Measurements from ENCODE around the gene MYO1D. TPM values are rescaled to one million over a fixed set of nuclear protein-coding genes. Genes with fewer than 3 reads are reported as not detected.

MYO1D gene
- total and polyA plus RNA-seq, 4 donors: 4.5 to 22.9 (median 13.3) TPM

DNA sequence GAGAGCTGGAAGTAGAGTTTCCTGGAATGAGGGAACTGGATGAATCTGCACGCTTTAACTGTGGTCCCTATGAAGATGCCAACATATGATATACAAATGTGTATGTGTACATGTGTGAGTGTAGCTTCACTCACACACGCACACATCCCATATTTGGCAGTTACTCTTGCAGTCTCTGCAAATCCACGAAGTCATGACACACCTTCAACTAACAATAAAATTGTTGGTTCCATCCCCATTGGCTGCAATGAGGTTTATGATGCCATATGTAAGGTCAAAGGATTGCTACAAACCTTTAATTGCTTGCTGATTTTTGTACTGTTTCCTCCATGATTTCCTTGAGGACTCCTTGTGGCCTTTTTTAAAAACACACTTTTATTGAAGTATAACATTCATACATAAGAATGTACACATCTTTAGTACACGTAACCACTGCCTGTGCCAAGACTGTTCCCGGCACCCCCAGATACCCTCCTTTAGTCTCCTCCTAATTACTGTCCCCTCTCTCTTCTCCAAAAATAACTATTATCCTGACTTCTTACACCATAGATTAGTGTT is 22.0 kb downstream of the MYO1D start:
- no peak overlapping the region for H3K27ac ChIP-seq (ENCODE audit: low read depth in 1 of 2, low read length in 2 of 2)
- no peaks in the 10 kb centered on the region for H3K36me3 ChIP-seq (ENCODE audit: control insufficient read depth in 4 of 4, insufficient read depth in 3 of 4, low read depth in 1 of 4, low read length in 3 of 4)
- WGBS: 84% methylated on average over 5 of the region's 5 CpGs
- H3K9me3 ChIP-seq (ENCODE audit: control insufficient read depth in 4 of 4, low read length in 3 of 4): no peaks in the 10 kb centered on the region
- H3K9ac ChIP-seq (ENCODE audit: low read depth in 1 of 2, low read length in 2 of 2): no peak overlapping the region
- DNase-seq (ENCODE audit: low spot score): no peak
- TF ChIP-seq, protein P1, sequence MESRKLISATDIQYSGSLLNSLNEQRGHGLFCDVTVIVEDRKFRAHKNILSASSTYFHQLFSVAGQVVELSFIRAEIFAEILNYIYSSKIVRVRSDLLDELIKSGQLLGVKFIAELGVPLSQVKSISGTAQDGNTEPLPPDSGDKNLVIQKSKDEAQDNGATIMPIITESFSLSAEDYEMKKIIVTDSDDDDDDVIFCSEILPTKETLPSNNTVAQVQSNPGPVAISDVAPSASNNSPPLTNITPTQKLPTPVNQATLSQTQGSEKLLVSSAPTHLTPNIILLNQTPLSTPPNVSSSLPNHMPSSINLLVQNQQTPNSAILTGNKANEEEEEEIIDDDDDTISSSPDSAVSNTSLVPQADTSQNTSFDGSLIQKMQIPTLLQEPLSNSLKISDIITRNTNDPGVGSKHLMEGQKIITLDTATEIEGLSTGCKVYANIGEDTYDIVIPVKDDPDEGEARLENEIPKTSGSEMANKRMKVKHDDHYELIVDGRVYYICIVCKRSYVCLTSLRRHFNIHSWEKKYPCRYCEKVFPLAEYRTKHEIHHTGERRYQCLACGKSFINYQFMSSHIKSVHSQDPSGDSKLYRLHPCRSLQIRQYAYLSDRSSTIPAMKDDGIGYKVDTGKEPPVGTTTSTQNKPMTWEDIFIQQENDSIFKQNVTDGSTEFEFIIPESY (IDR thresholded peaks at IDR 0.05): no peak
- no peak for TF ChIP-seq HNF4A (conservative IDR thresholded peaks at IDR 0.05)
- TF ChIP-seq RAD21 (IDR thresholded peaks at IDR 0.05): no peak
- no peak for TF ChIP-seq FOXA1 (IDR thresholded peaks at IDR 0.05)
- no peak for TF ChIP-seq FOXA2 (IDR thresholded peaks at IDR 0.05)
- H3K4me1 ChIP-seq (ENCODE audit: control insufficient read depth in 4 of 4, insufficient read depth in 4 of 4, low read length in 3 of 4): peaks cover 5 to 10% (median 6%) of the 10 kb centered on the region in 4 donors
- H3K27me3 ChIP-seq (ENCODE audit: control insufficient read depth in 4 of 4, insufficient read depth in 4 of 4, low read length in 3 of 4): no peaks in the 10 kb centered on the region
- H3K4me3 ChIP-seq (ENCODE audit: low read depth in 1 of 3, low read length in 3 of 3): no peak overlapping the region

- H3K4me1 ChIP-seq (ENCODE audit: control insufficient read depth in 4 of 4, insufficient read depth in 4 of 4, low read length in 3 of 4): peaks cover 5 to 10% (median 6%) of the 10 kb centered on the region in 4 donors
- TF ChIP-seq CTCF (IDR thresholded peaks at IDR 0.05; ENCODE audit: low read depth, low read length, missing input control): no peak
- TF ChIP-seq, protein P1 (IDR thresholded peaks at IDR 0.05): no peak
- no peaks in the 10 kb centered on the region for H3K27me3 ChIP-seq (ENCODE audit: control insufficient read depth in 4 of 4, insufficient read depth in 4 of 4, low read length in 3 of 4)
- no peak for DNase-seq (ENCODE audit: low spot score)
- H3K27ac ChIP-seq (ENCODE audit: low read depth in 1 of 2, low read length in 2 of 2): no peak overlapping the region
- no peaks in the 10 kb centered on the region for H3K9me3 ChIP-seq (ENCODE audit: control insufficient read depth in 4 of 4, low read length in 3 of 4)
- no peaks in the 10 kb centered on the region for H3K36me3 ChIP-seq (ENCODE audit: control insufficient read depth in 4 of 4, insufficient read depth in 3 of 4, low read depth in 1 of 4, low read length in 3 of 4)
- WGBS: 86% methylated on average over 1 of the region's 1 CpG
- no peak overlapping the region for H3K9ac ChIP-seq (ENCODE audit: low read depth in 1 of 2, low read length in 2 of 2)
- no peak overlapping the region for H3K4me3 ChIP-seq (ENCODE audit: low read depth in 1 of 3, low read length in 3 of 3)
Observed at GRCh38 chr17:32854207-32854606, 22.7 kb downstream of the MYO1D start.

GRCh38 chr17:32852811-32853210 is 24.1 kb downstream of the MYO1D start:
- H3K27me3 ChIP-seq (ENCODE audit: control insufficient read depth in 4 of 4, insufficient read depth in 4 of 4, low read length in 3 of 4): no peaks in the 10 kb centered on the region
- no peak overlapping the region for H3K4me3 ChIP-seq (ENCODE audit: low read depth in 1 of 3, low read length in 3 of 3)
- DNase-seq (ENCODE audit: low spot score): no peak
- TF ChIP-seq EGR1 (IDR thresholded peaks at IDR 0.05; ENCODE audit: low read depth in 2 of 2): no peak
- TF ChIP-seq, protein P1 (IDR thresholded peaks at IDR 0.05): no peak
- no peak overlapping the region for H3K9ac ChIP-seq (ENCODE audit: low read depth in 1 of 2, low read length in 2 of 2)
- no peak overlapping the region for H3K27ac ChIP-seq (ENCODE audit: low read depth in 1 of 2, low read length in 2 of 2)
- 86% methylated on average over 3 of the region's 3 CpGs for WGBS
- peaks cover 5 to 10% (median 6%) of the 10 kb centered on the region in 4 donors for H3K4me1 ChIP-seq (ENCODE audit: control insufficient read depth in 4 of 4, insufficient read depth in 4 of 4, low read length in 3 of 4)
- no peaks in the 10 kb centered on the region for H3K36me3 ChIP-seq (ENCODE audit: control insufficient read depth in 4 of 4, insufficient read depth in 3 of 4, low read depth in 1 of 4, low read length in 3 of 4)
- no peaks in the 10 kb centered on the region for H3K9me3 ChIP-seq (ENCODE audit: control insufficient read depth in 4 of 4, low read length in 3 of 4)

All from liver (tissue), 9 donors.